Liver (tissue), 9 donors: ENCODE measurements around the gene HS1BP3. TPM values are rescaled to one million over a fixed set of nuclear protein-coding genes. Genes with fewer than 3 reads are reported as not detected.

ENCODE experiments used
- DNase-seq: peaks from one replicate; pipeline ENCODE4 v3.0.0-alpha.2; 2017; ENCODE audit warnings: low spot score
- H3K27ac ChIP-seq, 2 donors: one replicate each; pipeline ENCODE4 v1.7.0; 2013; ENCODE audit warnings: inconsistent platforms in 2 of 2, low read length in 2 of 2, control low read depth in 1 of 2, low read depth in 1 of 2, mild to moderate bottlenecking in 1 of 2
- H3K27me3 ChIP-seq, 4 donors: one replicate each; pipeline versions ENCODE4 v1.6.1 to v1.7.0; 2013; ENCODE audit warnings: low read length in 3 of 4, inconsistent platforms in 1 of 4, mild to moderate bottlenecking in 1 of 4, moderate library complexity in 1 of 4; ENCODE audit not compliant: control insufficient read depth in 4 of 4, insufficient read depth in 4 of 4
- H3K36me3 ChIP-seq, 4 donors: one replicate each; pipeline versions ENCODE4 v1.6.1 to v1.7.0; 2013; ENCODE audit warnings: low read length in 3 of 4, mild to moderate bottlenecking in 3 of 4, low read depth in 1 of 4, moderate library complexity in 1 of 4; ENCODE audit not compliant: control insufficient read depth in 4 of 4, insufficient read depth in 3 of 4
- H3K4me1 ChIP-seq, 4 donors: one replicate each; pipeline versions ENCODE4 v1.6.1 to v1.7.0; 2013; ENCODE audit warnings: low read length in 3 of 4, mild to moderate bottlenecking in 3 of 4, moderate library complexity in 1 of 4; ENCODE audit not compliant: control insufficient read depth in 4 of 4, insufficient read depth in 4 of 4
- H3K4me3 ChIP-seq, 3 donors: one replicate each; pipeline versions ENCODE4 v1.6.1 to v1.7.0; 2013; ENCODE audit warnings: low read length in 3 of 3, control low read depth in 1 of 3, low read depth in 1 of 3, mild to moderate bottlenecking in 1 of 3
- H3K9ac ChIP-seq, 2 donors: one replicate each; pipeline ENCODE4 v1.7.0; 2013; ENCODE audit warnings: low read length in 2 of 2, mild to moderate bottlenecking in 2 of 2, moderate library complexity in 2 of 2, control low read depth in 1 of 2, low read depth in 1 of 2
- H3K9me3 ChIP-seq, 4 donors: one replicate each; pipeline versions ENCODE4 v1.6.1 to v1.7.0; 2013; ENCODE audit warnings: low read length in 3 of 4; ENCODE audit not compliant: control insufficient read depth in 4 of 4
- ATF3 ChIP-seq: IDR thresholded peaks from 2 replicates; pipeline ENCODE4 v1.6.1; 2016; ENCODE audit warnings: antibody characterized with exemption
- FOXA1 ChIP-seq: IDR thresholded peaks from 2 replicates; pipeline ENCODE4 v1.6.1; 2016; ENCODE audit warnings: antibody characterized with exemption
- FOXA2 ChIP-seq: IDR thresholded peaks from 2 replicates; pipeline ENCODE4 v1.6.1; 2016; ENCODE audit warnings: antibody characterized with exemption
- GABPA ChIP-seq, 2 donors: IDR thresholded peaks in 1 of 2; conservative IDR thresholded peaks in 1 of 2; 2 replicates each; pipeline ENCODE4 v1.6.1; 2016; ENCODE audit warnings: antibody characterized with exemption in 2 of 2, mild to moderate bottlenecking in 1 of 2, moderate library complexity in 1 of 2
- HNF4A ChIP-seq, 2 donors: conservative IDR thresholded peaks; 2 replicates each; pipeline ENCODE4 v1.6.1; 2016; ENCODE audit warnings: antibody characterized with exemption in 2 of 2, mild to moderate bottlenecking in 2 of 2
- HNF4G ChIP-seq: IDR thresholded peaks from 2 replicates; pipeline ENCODE4 v1.6.1; 2016; ENCODE audit warnings: antibody characterized with exemption
- MAX ChIP-seq: IDR thresholded peaks from 2 replicates; pipeline ENCODE4 v1.6.1; 2016; ENCODE audit warnings: antibody characterized with exemption
- RAD21 ChIP-seq, 2 donors: IDR thresholded peaks; 2 replicates each; pipeline ENCODE4 v1.6.1; 2016; ENCODE audit warnings: antibody characterized with exemption in 2 of 2, mild to moderate bottlenecking in 2 of 2
- REST ChIP-seq: IDR thresholded peaks from 2 replicates; pipeline ENCODE4 v1.6.1; 2016; ENCODE audit warnings: antibody characterized with exemption, mild to moderate bottlenecking
- SP1 ChIP-seq: IDR thresholded peaks from 2 replicates; pipeline ENCODE4 v1.6.1; 2018; ENCODE audit warnings: antibody characterized with exemption, mild to moderate bottlenecking
- TAF1 ChIP-seq: conservative IDR thresholded peaks from 2 replicates; pipeline ENCODE4 v1.6.1; 2016; ENCODE audit warnings: antibody characterized with exemption, mild to moderate bottlenecking
- YY1 ChIP-seq: IDR thresholded peaks from 2 replicates; pipeline ENCODE4 v1.6.1; 2016; ENCODE audit warnings: antibody characterized with exemption, mild to moderate bottlenecking
- ZBTB33 ChIP-seq: IDR thresholded peaks from 2 replicates; pipeline ENCODE4 v1.6.1; 2016; ENCODE audit warnings: antibody characterized with exemption
- WGBS: extraction: QIAGEN DNeasy Blood & Tissue Kit; methylation state at CpG from one replicate; pipeline ENCODE4 v1.1.7; 2013; 5-methylcytosine and 5-hydroxymethylcytosine counted together
- polyA plus RNA-seq, 2 donors: library from polyadenylated mRNA; stranded (reverse) in 1 of 2; unstranded in 1 of 2; fragments of 200-250 nt in 1 of 2; fragments of >200 nt in 1 of 2; fragmentation: Nextera tagmentation in 1 of 2; extraction: Ambion mirVana in 1 of 2; gene quantifications; one replicate each; pipeline versions ENCODE4 v1.2.1 to v1.2.3, GENCODE V29; 2013 to 2015
- total RNA-seq, 2 donors: library from RNA; depleted of rRNA; stranded (reverse); fragments of >200 nt; gene quantifications; one replicate each; pipeline ENCODE4 v1.2.3, GENCODE V29; 2014
- donor health status: healthy.
- donor health status: healthy.
- donor health status: healthy.
- donor health status: healthy.
- donor health status: healthy.

The HS1BP3 gene
- total and polyA plus RNA-seq, 4 donors: 7.7 to 15.4 (median 10.9) TPM

- H3K27ac ChIP-seq: no peak overlapping the region
Measured at GRCh38 chr2:20638646-20639430, 12.1 kb downstream of the HS1BP3 start.

GRCh38 chr2:20638014-20638413 is 12.9 kb downstream of the HS1BP3 start:
- no peak overlapping the region for H3K9ac ChIP-seq
- H3K27me3 ChIP-seq: no peaks in the 10 kb centered on the region
- WGBS: 96% methylated on average over 13 of the region's 13 CpGs
- no peaks in the 10 kb centered on the region for H3K9me3 ChIP-seq
- H3K36me3 ChIP-seq: peaks cover 0 to 5% (median under 1%) of the 10 kb centered on the region in 4 donors
- no peak for DNase-seq
- no peak overlapping the region for H3K27ac ChIP-seq
- H3K4me1 ChIP-seq: peaks cover 5 to 42% (median 21%) of the 10 kb centered on the region in 4 donors
- TF ChIP-seq HNF4G (no peak), REST (no peak), TAF1 (no peak), ZBTB33 (no peak), ATF3 (no peak), FOXA1 (no peak), RAD21 (IDR thresholded peaks at IDR 0.05) (no peak), FOXA2 (no peak), SP1 (no peak), MAX (no peak), GABPA (IDR thresholded peaks at IDR 0.05 in 1 of 2, conservative IDR thresholded peaks at IDR 0.05 in 1 of 2) (no peak)
- H3K4me3 ChIP-seq: no peak overlapping the region

More at GRCh38 chr2:20638646-20639430, 12.1 kb downstream of the HS1BP3 start:
- no peak for DNase-seq
- no peak for TF ChIP-seq REST
- no peak for TF ChIP-seq YY1
- TF ChIP-seq HNF4A (conservative IDR thresholded peaks at IDR 0.05): peak; percentile 10 to 16
- peaks cover 0 to 5% (median 3%) of the 10 kb centered on the region in 4 donors for H3K36me3 ChIP-seq
- no peak overlapping the region for H3K9ac ChIP-seq
- peaks cover 5 to 37% (median 20%) of the 10 kb centered on the region in 4 donors for H3K4me1 ChIP-seq
- H3K4me3 ChIP-seq: no peak overlapping the region
- 85% methylated on average over 15 of the region's 15 CpGs for WGBS
- no peaks in the 10 kb centered on the region for H3K9me3 ChIP-seq
- H3K27me3 ChIP-seq: no peaks in the 10 kb centered on the region
